Cardiac muscle cell (in vitro differentiated cells and primary cell): ENCODE measurements around the gene BBS7. TPM values are rescaled to one million over a fixed set of nuclear protein-coding genes. Genes with fewer than 3 reads are reported as not detected.
A peak's percentile ranks its signal among the peaks of the same experiment; 100 is the strongest.

ENCODE experiments used
- DNase-seq, 2 donors: peaks; one replicate each; pipeline versions ENCODE4 v3.0.0 to v3.0.0-alpha.2; 2010 to 2017; ENCODE audit warnings: low read depth in 1 of 2, low spot score in 1 of 2
- H3K27ac ChIP-seq: fragments of 200-600 bp; sonication (generic); 2 replicates; pipeline ENCODE4 v1.5.1; 2016
- H3K27me3 ChIP-seq: fragments of 200-600 bp; sonication (generic); 2 replicates; pipeline ENCODE4 v1.6.0; 2016; ENCODE audit warnings: control low read depth
- H3K36me3 ChIP-seq: fragments of 200-600 bp; sonication (generic); 2 replicates; pipeline ENCODE4 v1.5.1; 2016; ENCODE audit warnings: control low read depth
- H3K4me1 ChIP-seq: fragments of 200-600 bp; sonication (generic); 2 replicates; pipeline ENCODE4 v1.8.1; 2017; ENCODE audit warnings: low read depth, mild to moderate bottlenecking, mixed run types
- H3K4me3 ChIP-seq: fragments of 200-600 bp; sonication (generic); 2 replicates; pipeline ENCODE4 v1.5.1; 2016; ENCODE audit warnings: mild to moderate bottlenecking
- H3K9me3 ChIP-seq: fragments of 200-600 bp; sonication (generic); 2 replicates; pipeline ENCODE4 v1.5.1; 2017; ENCODE audit warnings: low read depth, mild to moderate bottlenecking, control low read depth
- polyA plus RNA-seq: library from polyadenylated mRNA; unstranded; fragments of >200 nt; fragmentation: Nextera tagmentation; extraction: Ambion mirVana; gene quantifications from 2 replicates; pipeline ENCODE4 v1.2.1, GENCODE V29; 2016
- total RNA-seq: library from RNA; depleted of rRNA; stranded (reverse); fragments of >200 nt; gene quantifications from 2 replicates; pipeline ENCODE4 v1.2.3, GENCODE V29; 2016
- TF ChIP-seq, protein P1 (sequence below): IDR thresholded peaks from 2 replicates; pipeline ENCODE4 v1.5.1; 2012; ENCODE audit warnings: low read depth, mild to moderate bottlenecking, low read length

BBS7 gene
- total and polyA plus RNA-seq, 2 experiments from 2014 or later, result 12.9 to 22.7 TPM

DNA sequence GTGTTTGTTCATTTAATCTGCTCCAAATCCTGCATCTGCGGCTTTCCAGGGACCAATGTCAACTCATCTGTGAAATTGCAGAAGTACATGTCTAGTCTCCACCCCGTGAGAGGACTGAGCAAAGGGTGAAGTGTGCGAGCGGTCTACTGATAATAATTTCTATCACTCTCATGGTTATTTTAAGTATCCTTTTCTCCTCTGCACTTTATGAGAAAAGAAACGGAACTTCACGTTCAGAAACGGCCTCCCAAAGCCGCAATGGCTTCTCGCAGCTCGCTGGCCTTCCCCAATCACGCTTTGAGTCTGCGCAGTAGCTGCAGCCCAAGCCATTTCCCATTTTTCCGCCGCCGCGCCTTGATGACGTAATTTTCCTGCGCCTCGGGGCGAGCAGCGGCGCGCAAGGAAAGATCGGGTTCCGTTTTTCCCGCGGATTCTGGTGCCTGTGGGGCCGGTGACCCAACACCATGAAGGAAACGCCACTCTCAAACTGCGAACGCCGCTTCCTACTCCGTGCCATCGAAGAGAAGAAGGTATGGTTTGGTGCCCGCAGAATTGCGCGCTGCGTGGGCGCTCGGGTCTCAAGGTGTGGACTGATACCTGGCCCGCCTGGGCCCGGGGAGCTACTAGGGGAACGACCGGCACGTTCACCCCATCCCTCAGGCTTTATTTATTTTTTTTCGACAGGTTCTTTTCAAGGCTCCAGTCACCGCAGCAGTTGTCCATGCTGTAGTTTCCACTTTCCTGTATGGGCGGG lies 69.1 kb downstream of the BBS7 start, which contains the start of gene EXOSC9:
Gene EXOSC9 (plus strand): TSS at position 363 of the 754 bp plus-strand sequence. CDS start 102 bp downstream, at position 465.
- TF ChIP-seq, protein P1, sequence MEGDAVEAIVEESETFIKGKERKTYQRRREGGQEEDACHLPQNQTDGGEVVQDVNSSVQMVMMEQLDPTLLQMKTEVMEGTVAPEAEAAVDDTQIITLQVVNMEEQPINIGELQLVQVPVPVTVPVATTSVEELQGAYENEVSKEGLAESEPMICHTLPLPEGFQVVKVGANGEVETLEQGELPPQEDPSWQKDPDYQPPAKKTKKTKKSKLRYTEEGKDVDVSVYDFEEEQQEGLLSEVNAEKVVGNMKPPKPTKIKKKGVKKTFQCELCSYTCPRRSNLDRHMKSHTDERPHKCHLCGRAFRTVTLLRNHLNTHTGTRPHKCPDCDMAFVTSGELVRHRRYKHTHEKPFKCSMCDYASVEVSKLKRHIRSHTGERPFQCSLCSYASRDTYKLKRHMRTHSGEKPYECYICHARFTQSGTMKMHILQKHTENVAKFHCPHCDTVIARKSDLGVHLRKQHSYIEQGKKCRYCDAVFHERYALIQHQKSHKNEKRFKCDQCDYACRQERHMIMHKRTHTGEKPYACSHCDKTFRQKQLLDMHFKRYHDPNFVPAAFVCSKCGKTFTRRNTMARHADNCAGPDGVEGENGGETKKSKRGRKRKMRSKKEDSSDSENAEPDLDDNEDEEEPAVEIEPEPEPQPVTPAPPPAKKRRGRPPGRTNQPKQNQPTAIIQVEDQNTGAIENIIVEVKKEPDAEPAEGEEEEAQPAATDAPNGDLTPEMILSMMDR, result no peak
- peak within 1 kb of the TSS; percentile 92 for H3K27ac ChIP-seq
- peaks cover 6% of the 10 kb centered on the region for H3K4me1 ChIP-seq
- H3K27me3 ChIP-seq, result no peaks in the 10 kb centered on the region
- H3K9me3 ChIP-seq, result no peaks in the 10 kb centered on the region
- DNase-seq, result peak; percentile 94 to 97
- H3K4me3 ChIP-seq, result peak within 1 kb of the TSS; percentile 76
- peaks cover 28% of the 10 kb centered on the region for H3K36me3 ChIP-seq

DNA sequence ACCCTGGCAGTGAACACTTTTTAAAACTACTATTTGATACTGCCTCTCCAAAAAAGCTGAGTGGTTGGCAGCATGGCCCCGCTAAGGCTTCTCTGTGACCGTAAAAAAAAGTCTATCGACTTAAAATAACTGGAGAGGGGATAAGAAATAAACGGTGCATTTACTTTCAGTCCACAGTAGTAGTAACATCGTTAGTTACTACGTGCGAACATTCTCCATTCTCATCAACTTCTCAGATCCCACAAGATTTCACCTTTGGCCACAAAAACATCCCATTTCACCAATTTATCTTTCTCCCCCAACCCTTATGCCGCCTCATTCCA lies 69.7 kb downstream of the BBS7 start:
- peak overlapping the region; percentile 92 for H3K27ac ChIP-seq
- peaks cover 6% of the 10 kb centered on the region for H3K4me1 ChIP-seq
- no peak for DNase-seq

DNA sequence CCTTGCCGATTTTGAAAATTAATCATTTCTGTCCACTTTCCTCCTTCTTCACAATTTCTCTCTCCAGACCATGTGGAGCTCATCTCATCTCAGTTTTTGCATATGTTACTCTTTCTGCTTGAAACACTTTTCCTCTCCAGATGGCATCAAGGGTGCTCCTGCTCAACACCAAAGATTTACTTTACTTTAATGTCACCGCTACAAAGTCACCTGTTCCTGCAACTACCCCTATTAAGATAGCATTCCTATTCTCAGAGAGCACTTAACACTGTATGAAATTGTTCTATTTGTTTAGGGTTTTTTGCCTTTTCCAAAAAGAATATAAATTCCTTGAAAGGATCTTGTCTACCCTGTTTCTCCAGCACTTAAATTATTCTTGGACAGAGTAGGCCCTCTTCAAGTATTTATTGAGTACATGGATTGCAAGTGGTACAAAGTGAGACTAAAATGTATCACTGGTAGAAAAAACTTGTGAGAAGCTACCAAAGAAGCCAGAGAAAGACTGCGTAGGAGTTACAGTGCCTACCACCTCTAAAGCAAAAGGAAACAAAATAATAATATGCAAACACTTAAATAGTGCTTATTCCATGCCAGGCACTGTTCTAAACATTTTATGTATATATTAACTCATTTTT lies 70.3 kb downstream of the BBS7 start:
- H3K9me3 ChIP-seq, result no peaks in the 10 kb centered on the region
- TF ChIP-seq, protein P1, result no peak
- H3K4me1 ChIP-seq, result peaks cover 6% of the 10 kb centered on the region
- H3K36me3 ChIP-seq, result peaks cover 23% of the 10 kb centered on the region
- H3K27me3 ChIP-seq, result no peaks in the 10 kb centered on the region
- no peak overlapping the region for H3K27ac ChIP-seq
- DNase-seq, result no peak
- no peak overlapping the region for H3K4me3 ChIP-seq

More for the DNA sequence above, 69.7 kb downstream of the BBS7 start:
- H3K27me3 ChIP-seq, result no peaks in the 10 kb centered on the region
- H3K4me3 ChIP-seq, result peak overlapping the region; percentile 76
- TF ChIP-seq, protein P1, result no peak
- no peaks in the 10 kb centered on the region for H3K9me3 ChIP-seq
- peaks cover 28% of the 10 kb centered on the region for H3K36me3 ChIP-seq

DNA sequence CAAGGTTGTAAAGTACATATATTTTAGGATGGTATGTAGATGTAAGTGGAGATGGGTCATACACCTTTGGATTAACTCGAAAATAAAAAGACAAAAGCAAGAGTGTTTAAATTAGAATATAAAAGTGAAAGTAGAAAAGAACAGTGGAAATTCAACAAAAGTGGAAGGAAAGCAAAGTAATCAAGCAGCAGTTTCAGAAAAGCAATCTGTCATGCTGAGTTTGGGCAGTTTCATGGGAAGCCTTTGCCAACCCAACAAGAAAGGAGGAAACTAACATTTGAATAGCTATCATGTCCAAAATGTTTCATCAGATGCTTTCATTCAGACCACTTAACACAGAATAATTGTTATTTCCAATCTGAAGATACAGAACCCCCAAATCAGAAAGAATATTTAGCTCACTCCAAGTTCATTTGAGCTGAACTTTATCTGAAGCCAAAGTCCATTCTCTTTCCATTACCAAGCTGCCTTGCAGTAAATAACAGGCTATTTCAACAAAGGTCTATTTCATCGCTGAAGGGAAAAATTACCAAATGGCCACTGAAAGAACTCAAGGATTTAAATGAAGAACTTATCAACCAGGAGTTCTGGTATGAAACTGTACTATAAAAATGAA lies 71.0 kb downstream of the BBS7 start:
- DNase-seq, result no peak
- H3K27me3 ChIP-seq, result no peaks in the 10 kb centered on the region
- H3K4me3 ChIP-seq, result no peak overlapping the region
- no peaks in the 10 kb centered on the region for H3K9me3 ChIP-seq
- no peak overlapping the region for H3K27ac ChIP-seq
- peaks cover 6% of the 10 kb centered on the region for H3K4me1 ChIP-seq
- H3K36me3 ChIP-seq, result peaks cover 17% of the 10 kb centered on the region
- TF ChIP-seq, protein P1, result no peak

DNA sequence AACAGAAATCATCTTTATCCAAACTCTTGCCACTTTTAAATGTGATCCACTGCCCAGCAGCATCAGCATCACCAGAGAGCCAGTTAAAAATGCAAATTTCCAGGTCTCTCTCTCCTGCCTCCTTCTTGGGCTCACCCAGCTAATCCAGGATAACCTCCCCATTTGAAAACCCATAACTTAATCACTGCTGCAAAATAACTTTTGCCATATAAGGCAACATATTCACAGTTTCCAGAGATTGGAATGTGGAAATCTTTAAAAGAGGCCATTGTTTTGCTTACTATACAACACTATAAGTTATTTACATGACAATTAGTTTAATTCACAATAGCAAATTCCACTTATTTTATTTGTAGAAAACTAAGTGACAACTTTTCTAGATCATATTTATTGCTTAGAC lies 74.0 kb downstream of the BBS7 start:
- H3K9me3 ChIP-seq, result no peaks in the 10 kb centered on the region
- H3K36me3 ChIP-seq, result no peaks in the 10 kb centered on the region
- H3K4me3 ChIP-seq, result no peak overlapping the region
- H3K4me1 ChIP-seq, result no peaks in the 10 kb centered on the region
- H3K27ac ChIP-seq, result no peak overlapping the region
- TF ChIP-seq, protein P1, result no peak
- no peak for DNase-seq
- H3K27me3 ChIP-seq, result no peaks in the 10 kb centered on the region
